ENCODE data around the gene SH3RF3.

DNA sequence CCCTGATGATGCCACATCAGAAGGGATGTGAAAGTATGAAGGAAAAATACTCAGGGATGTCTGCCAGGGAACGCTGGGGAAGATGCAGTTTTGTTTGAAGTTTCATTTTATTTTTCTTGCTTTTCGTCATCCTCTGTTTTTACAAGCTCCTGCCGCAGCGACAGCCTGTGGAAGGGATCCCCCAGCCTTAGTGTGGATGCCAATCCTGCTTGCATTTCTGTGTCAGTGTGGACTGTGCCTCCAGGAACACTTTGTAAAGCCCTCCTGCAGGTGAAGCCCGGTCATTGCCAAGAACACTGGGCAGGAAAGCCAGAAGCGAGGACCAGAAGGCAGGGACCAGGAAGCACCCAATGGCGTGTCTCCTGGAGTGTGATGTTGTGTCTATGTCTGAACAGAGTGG is 250.5 kb downstream of the SH3RF3 start:
- TF ChIP-seq POLR2A (IDR thresholded peaks at IDR 0.05), result no peak
- TF ChIP-seq, protein P1, sequence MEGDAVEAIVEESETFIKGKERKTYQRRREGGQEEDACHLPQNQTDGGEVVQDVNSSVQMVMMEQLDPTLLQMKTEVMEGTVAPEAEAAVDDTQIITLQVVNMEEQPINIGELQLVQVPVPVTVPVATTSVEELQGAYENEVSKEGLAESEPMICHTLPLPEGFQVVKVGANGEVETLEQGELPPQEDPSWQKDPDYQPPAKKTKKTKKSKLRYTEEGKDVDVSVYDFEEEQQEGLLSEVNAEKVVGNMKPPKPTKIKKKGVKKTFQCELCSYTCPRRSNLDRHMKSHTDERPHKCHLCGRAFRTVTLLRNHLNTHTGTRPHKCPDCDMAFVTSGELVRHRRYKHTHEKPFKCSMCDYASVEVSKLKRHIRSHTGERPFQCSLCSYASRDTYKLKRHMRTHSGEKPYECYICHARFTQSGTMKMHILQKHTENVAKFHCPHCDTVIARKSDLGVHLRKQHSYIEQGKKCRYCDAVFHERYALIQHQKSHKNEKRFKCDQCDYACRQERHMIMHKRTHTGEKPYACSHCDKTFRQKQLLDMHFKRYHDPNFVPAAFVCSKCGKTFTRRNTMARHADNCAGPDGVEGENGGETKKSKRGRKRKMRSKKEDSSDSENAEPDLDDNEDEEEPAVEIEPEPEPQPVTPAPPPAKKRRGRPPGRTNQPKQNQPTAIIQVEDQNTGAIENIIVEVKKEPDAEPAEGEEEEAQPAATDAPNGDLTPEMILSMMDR (IDR thresholded peaks at IDR 0.05), result no peak
- no peak for TF ChIP-seq POLR2AphosphoS5 (IDR thresholded peaks at IDR 0.05; ENCODE audit: insufficient read depth in 1 of 2, low read depth in 1 of 2)

Data from vagina (tissue), 2 donors.